Stimulated activated CD8-positive, alpha-beta memory T cell treated with anti-CD3 and anti-CD28 coated beads, Interleukin-4, amount 100 ng/mL, for 24 hours (primary cell): Measurements from ENCODE around the gene APC2.
"Not testable (repeated sequence)": the region's sequence is repeated elsewhere in the genome, so short reads cannot be mapped to it uniquely, and the experiment has no call there.

ENCODE experiments used
- DNase-seq: peaks from one replicate; pipeline ENCODE4 v3.0.0-alpha.2; 2020; ENCODE audit warnings: low read depth

Gene APC2

GRCh38 chr19:1467490-1468273 is 17.8 kb downstream of the APC2 start:
- DNase-seq, result no peak

DNA sequence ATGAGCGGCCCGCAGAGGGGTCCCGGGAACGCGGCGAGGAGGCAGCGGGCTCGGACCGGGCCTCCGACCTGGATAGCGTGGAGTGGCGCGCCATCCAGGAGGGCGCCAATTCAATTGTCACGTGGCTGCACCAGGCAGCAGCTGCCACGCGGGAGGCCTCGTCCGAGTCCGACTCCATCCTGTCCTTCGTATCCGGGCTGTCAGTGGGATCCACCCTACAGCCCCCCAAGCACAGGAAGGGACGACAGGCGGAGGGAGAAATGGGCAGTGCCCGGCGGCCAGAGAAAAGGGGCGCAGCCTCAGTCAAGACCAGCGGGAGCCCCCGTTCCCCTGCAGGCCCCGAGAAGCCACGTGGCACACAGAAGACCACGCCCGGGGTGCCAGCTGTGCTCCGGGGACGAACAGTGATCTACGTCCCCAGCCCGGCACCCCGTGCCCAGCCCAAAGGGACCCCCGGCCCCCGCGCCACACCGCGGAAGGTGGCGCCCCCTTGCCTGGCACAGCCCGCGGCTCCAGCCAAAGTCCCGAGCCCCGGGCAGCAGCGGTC is 18.4 kb downstream of the APC2 start:
- no peak for DNase-seq

DNA sequence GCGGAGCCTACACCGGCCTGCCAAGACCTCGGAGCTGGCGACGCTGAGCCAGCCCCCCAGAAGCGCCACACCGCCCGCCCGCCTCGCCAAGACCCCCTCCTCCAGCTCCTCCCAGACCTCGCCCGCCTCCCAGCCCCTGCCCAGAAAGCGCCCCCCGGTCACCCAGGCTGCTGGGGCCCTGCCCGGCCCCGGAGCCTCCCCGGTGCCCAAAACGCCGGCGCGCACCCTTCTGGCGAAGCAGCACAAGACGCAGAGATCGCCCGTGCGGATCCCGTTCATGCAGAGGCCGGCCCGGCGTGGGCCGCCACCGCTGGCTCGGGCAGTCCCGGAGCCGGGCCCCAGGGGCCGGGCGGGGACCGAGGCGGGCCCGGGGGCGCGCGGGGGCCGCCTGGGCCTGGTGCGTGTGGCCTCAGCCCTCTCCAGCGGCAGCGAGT is 18.9 kb downstream of the APC2 start:
- DNase-seq, result no peak

DNA sequence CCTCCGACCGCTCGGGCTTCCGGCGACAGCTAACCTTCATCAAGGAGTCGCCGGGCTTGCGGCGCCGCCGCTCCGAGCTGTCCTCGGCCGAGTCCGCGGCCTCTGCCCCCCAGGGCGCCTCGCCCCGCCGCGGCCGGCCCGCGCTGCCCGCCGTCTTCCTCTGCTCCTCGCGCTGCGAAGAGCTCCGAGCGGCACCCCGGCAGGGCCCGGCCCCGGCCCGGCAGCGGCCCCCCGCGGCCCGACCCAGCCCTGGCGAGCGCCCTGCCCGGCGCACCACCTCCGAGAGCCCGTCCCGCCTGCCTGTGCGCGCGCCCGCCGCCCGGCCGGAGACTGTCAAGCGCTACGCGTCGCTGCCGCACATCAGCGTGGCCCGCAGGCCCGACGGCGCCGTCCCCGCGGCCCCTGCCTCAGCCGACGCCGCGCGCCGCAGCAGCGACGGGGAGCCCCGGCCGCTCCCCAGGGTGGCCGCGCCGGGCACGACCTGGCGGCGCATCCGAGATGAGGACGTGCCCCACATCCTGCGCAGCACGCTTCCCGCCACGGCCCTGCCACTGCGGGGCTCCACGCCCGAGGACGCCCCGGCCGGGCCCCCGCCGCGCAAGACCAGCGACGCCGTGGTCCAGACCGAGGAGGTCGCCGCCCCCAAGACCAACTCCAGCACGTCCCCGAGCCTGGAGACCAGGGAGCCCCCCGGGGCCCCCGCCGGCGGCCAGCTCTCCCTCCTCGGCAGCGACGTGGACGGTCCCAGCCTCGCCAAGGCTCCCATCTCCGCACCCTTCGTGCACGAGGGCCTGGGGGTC is 19.5 kb downstream of the APC2 start:
- no peak for DNase-seq

DNA sequence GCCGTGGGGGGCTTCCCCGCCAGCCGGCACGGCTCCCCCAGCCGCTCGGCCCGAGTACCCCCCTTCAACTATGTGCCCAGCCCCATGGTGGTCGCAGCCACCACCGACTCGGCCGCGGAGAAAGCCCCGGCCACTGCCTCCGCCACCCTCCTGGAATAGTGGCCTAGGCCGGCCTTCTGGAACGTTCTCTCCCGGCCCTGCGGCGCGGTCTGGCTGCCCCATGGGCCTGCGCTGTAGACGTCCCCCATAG is 20.1 kb downstream of the APC2 start:
- DNase-seq, result no peak

- DNase-seq, result peak; percentile 60
Measured at GRCh38 chr19:1470305-1471009, 20.5 kb downstream of the APC2 start.

DNA sequence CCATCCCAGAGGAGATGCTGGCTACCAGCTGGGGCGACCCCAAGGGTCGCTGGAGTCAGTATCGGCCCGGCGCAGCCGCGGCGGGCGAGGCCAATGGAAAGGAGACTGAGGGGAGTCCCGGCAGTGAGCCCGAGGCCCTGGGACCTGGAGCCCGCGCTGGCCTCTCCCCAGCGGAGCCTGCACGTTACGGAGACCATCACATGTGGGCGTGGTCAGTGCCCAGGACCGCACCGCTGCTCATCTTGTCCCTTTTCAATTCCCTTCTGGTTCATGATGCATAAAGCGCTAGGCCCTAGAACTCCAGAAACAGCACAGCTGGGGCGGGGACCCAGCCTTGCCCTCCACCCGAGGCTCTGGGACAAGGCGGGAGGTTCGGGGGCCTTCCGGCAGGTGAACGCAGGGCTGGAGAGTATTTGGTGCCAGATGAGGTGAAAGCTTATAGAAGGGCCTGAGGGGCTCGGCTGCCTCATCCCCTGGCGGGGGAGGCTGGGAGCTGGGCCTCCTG is 21.1 kb downstream of the APC2 start:
- DNase-seq, result no peak

DNA sequence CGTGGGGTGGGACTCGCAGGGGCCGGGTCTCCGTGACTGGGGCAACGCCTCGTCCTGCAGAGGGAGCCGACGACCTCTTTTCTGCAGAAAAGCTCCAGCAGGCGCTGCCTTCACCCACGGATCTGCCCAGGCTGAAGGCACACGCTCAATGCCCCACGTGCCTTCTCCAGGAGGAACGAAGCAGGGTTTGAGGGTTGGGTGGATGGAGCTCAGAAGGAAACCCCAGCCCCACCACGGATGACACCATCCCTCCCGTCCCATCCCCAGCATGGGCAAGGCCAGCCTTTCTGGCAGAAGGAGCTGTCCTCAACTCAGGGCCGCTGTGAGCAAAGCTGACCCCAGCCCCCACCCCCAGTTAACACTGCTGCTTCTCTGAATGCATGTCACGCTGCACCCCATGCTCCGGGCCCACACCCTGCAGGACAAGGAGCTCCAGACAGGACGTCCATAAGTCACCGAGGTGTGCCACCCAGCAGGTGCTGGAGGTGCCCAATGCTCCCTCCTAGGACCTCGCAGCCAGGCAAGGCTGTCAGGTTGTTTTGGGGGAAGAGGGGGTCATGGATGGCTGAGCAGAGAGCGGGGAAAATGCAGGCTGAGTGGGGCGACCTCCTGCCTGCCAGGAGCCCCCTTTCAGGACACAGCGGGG is 21.7 kb downstream of the APC2 start:
- DNase-seq, result no peak

- DNase-seq, result no peak
Measured at GRCh38 chr19:1472231-1473084, 22.5 kb downstream of the APC2 start.

DNA sequence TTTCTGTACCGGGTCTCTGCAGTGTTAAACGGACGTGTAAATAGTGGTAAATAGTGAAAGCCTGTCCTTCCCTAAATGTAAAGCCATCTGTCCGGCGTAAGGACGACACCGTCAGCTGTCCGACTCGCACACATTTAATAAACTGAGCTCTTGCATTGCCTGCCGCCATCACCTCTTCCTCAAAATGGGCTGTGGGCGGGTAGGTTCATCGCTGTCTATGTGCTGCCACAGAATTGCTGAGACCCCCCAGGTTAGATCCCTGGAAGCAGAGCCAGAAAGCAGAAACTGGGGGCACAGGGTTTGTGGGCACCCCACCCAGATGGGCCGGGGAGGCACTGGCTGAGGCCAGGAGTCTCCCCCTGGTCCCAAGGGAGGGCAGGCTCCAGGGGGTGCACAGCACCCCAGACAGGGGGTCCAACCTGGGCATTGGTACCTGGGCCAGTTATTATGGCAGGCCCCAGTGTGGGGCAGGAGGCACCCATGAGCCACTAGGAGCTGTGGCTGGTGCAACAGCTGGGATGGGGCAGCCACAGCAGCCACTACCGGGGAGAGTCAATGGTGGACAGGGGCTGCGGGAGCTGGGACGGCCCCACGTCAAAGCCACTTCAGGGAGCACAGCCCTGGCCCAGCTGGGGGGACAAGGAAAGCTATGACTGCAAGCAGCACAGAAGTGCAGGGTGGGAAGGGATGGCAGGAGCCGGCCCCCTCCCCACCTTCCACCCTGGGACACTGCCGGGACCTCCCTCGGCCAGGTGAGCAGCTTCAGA is 23.3 kb downstream of the APC2 start:
- DNase-seq, result no peak

GRCh38 chr19:1474011-1474764 is 24.3 kb downstream of the APC2 start:
- no peak for DNase-seq

DNA sequence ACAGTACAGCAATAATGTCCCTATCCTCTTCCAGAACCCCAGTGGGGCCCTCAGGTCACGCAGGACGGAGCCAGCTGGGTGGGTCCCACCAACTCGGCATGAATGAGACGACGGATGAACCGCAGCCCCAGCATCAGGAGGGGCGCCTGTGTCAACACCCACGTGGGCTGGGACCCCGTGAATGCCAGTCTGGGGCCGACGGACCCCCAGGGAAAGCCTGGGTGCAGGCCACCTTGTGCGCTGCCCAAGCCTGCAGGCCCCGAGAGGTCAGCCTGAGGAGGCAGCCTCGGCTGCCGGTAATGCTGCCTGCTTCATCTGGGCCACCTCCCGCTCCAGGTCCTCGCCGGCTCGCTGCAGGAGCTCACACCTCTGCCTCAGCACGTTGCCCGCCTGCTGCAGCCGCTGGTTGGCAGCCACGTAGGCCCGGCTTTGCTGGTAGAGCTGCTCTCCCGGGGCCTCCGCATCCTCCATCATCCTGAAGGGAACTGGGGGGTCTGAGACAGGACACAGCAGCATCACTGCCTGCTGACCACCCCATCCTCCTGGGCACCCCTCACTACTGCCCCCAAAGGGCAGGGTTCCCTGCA is 24.9 kb downstream of the APC2 start:
- DNase-seq, result no peak

GRCh38 chr19:1475751-1476437 is 26.0 kb downstream of the APC2 start:
- DNase-seq, result no peak

DNA sequence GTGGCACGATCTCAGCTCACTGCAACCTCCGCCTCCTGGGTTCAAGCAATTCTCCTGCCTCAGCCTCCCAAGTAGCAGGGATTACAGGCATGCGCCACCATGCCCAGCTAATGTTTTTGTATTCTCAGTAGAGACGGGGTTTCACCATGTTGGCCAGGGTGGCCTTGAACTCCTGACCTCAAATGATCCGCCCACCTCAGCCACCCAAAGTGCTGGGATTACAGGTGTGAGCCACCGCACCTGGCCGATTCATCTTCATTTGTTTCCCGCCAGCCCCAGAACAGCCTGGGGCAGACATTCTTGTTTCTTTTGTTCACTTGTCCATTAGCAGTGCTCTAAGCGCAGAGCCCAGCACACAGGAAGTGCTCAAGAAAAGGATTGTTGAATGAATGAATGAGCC is 27.1 kb downstream of the APC2 start:
- not testable (repeated sequence) for DNase-seq

DNA sequence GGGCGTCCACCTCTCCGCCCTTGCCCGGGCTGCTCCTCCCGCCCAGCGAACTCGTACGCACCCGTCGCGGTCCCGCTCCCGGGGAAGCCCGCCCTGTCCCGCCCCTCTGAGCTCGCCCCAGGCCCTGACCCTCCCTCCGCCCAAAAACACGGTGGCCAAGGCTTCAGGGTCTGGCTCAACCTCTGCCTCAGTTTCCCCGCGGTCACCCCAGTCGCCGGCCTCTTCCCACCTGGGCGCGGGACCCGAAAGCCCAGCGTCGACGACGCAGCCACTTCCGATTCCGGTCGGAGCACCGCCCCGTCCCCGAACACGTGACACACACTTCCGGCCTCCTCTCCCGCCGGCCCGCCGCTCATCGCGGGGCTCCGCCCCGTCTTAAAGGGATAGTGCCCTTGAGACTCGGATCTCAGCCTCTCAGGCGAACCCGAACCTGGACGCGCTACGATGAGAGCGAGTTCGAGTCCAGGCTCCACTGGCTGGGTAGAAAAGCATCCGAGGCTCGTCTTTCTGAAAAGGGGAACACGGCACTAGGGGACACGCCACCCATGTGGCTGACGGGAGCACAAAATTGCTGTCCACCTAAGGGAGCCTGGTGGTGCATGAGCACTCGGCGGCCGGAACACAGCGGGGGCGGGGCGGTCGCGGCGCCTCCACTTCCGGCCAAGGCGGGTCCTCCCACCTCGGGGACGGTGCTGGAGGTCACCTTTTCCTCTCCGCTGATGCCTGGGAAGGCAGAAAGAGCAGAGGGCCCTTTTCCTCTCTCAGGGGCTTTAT is 29.2 kb downstream of the APC2 start, which contains the start of gene C19orf25:
TSS of gene C19orf25 (minus strand) at position 282 of the 774 bp plus-strand sequence. CDS start 312 bp downstream, outside the sequence.
- DNase-seq, result peak; percentile 88

- no peak for DNase-seq
Measured at GRCh38 chr19:1481224-1481892, 31.4 kb downstream of the APC2 start.

DNA sequence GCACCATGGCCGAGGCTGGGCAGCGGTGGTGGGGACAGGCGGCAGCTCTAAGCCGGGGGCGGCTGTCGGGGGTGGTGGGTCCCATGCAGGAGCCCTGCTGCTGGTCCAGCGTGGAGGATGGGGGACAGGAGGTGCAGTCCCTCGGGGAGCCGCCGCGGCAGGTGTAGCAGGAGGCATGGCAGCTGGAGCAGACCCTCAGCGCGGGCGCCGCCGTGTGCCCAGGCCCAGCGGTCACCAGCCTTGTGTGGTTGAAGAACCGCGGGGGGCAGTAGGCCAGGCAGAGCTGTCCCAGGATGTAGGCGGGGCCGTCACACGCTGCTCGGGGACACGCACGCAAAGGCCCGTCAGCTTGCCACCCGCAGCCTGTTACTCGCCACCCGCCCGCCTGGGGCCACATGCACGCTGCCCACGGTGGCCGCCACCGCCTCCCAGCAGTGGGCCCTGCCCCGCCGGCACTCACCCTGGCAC is 32.0 kb downstream of the APC2 start:
- no peak for DNase-seq
